NCI-H345 (cell line): ENCODE data around the gene SP1.
"Not testable (repeated sequence)": the region's sequence is repeated elsewhere in the genome, so short reads cannot be mapped to it uniquely, and the experiment has no call there.

Source experiments
- DNase-seq: peaks from one replicate; lab custom pipeline; 2025; lab: John Stamatoyannopoulos, UW

The SP1 gene

DNA sequence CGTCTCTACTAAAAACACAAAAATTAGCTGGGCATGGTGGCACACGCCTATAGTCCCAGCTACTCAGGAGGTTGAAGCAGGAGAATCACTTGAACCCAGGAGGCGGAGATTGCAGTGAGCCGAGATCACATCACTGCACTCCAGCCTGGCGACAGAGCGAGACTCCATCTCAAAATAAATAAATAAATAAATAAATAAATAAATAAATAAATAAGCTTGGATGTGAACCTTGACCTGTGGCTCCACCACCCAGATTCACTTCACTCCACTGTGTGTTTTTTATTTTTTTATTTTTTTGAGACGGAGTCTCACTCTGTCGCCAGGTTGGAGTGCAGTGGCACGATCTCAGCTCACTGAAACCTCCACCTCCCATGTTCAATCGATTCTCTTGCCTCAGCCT lies 18.3 kb upstream of the SP1 start:
- not testable (repeated sequence) for DNase-seq

DNA sequence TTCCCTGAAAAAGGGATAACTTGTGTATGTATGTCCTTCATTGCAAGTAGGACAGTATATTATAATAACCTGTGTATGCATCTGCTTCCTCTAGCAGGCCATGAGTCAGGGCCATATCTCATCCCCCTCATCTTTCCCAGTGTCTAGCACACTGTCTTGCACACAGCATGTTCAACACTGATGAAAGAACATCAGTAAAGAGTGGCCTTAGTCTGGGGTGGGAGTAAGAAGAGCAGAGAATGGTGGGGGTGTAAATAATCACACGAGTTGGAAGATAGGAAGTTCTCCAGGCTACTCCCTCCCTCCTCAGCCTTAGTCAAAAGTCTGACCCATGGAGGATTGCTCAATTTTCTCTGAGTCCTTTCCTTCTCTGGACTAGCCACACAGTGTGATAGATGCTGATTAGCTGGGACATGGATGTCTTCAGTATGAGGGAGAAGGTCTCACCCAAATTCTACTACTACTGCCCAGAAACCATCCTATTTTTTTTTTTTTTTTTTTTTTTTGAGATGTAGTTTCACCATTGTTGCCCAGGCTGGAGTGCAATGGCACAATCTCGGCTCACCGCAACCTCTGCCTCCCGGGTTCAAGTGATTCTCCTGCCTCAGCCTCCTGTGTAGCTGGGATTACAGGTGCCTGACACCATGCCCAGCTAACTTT lies 14.6 kb upstream of the SP1 start:
- DNase-seq = no peak

DNA sequence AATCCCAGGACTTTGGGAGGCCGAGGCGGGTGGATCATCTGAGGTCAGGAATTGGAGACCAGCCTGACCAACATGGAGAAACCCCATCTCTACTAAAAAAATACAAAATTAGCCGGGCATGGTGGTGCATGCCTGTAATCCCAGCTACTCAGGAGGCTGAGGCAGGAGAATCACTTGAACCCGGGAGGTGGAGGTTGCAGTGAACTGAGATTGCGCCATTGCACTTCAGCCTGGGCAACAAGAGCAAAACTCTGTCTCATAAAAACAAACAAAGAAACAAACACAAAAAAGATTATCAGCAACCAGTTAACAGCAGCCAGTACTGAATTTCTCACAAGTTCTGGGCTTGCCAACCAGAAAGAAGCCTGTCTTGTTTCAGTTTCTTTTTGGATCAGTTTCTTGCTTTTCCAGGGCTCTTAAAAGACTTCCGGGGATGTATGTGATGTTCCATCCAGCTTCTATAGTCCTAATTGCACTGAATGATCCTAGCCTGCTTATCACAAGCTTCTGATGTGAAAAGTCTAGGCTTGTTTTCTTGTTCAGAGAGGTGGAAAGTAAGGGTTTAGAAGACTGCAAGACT lies 6.3 kb upstream of the SP1 start:
- DNase-seq = not testable (repeated sequence)

DNA sequence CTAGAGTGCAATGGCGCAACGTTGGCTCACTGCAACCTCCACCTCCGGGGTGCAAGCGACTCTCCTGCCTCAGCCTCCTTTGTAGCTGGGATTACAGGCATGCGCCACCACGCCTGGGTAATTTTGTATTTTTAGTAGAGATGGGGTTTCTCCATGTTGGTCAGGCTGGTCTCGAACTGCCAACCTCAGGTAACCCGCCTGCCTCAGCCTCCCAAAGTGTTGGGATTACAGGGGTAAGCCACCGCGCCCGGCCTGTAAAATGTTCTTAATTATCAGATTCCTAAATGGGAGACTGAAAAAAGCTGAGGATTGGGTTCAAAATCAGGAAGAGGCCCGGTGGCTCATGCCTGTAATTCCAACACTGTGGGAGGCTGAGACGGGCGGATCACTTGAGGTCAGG lies 5.7 kb upstream of the SP1 start:
- not testable (repeated sequence) for DNase-seq

DNA sequence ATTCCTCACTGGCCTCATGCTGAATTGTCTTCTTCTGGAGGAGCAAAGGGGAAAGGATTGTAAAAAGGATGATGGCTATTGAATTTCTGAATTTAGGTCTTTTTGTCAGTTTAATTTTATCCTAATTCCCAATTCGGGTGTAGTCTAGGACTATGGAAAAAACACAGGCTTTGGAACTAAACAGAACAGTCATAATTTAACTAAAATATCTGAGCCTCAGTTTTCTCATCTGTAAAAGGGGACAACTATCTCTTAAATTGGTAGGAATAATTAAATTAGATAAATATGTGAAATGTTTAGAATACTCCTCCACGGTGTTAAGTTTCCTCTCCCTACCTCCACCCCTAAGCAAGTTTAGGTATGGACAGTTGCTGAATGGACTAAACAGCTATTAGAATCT lies 3.2 kb upstream of the SP1 start:
- DNase-seq = no peak

DNA sequence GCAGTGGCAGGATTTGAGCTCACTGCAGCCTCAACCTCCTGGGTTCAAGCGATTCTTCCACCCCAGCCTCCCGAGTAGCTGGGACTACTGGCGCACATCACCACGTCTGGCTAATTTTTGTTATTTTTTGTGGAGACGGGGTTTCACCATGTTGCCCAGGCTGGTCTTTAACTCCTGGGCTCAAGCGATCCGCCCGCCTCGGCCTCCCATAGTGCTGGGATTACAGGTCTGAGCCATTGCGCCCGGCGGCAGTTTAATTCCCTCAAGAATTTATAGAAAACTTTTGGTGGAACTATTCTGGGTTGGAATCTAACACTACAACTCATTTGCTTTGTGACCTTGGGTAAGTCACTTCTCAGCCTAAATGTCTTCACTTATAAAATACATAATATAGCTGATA lies 1.8 kb upstream of the SP1 start:
- DNase-seq = no peak

DNA sequence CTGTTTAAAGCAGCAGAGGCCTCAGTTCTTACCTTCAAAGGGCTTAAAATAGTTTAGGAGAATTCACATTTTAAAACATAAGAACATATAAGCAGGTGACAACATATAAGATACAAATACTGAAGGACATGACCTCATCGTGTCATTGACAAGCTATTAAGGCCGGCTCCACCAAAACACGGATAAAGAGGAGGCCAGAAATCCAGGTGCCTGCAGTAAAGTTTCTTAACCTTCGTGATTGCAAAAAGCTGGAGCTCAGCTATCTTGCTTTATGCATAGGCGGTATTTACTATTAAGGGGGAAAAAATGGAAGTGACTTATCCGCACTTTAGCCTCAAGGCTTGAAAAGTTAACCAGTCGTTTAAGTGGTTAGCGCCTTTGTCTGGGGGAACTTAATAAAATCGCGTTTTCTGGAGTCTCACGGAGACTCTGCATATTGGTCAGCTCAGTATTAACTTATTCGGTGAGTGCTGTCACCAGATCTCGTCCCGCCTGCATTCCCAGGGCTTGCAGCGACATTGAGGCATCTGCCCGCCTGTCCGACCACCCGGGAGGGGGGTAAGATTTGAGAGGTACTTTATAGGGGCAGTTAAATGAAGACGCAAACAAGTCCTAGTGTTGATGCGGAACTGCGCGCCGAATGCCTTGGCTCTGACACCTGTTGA lies 1.1 kb upstream of the SP1 start:
- DNase-seq = peak; percentile 21

DNA sequence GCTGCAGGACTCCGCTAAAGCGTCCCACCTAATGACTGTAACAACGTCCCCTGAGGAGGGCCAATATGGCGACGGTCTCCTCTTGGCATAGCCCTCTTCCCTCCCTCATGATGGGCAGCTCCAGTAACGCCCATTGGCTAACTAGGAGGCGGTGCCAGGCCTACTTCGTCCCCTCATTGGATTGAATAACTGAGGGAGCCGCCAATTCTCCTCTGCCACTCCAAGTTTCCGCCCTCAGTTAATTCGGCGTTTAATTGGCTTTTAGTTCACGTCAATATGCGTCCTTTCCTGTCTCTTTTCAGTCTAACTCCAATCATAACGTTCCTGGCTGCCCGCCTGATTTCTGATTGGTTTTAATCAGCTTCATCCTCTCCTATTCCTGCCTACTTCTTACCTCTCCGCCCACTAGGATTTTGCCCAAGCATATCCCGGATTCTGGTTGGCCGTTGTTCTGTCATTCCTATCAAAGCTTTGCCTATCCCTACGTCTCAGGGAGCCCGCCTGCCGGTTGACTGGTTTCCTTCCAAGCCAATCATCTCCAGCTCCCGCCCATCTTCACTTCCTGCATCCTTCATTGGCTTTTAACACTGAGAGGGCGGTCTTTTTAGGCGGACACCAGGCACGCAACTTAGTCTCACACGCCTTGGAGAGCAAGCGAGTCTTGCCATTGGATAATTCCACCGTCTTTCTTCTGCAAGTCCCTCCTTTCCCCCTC lies 430 bp upstream of the SP1 start:
- peak; percentile 100 for DNase-seq

DNA sequence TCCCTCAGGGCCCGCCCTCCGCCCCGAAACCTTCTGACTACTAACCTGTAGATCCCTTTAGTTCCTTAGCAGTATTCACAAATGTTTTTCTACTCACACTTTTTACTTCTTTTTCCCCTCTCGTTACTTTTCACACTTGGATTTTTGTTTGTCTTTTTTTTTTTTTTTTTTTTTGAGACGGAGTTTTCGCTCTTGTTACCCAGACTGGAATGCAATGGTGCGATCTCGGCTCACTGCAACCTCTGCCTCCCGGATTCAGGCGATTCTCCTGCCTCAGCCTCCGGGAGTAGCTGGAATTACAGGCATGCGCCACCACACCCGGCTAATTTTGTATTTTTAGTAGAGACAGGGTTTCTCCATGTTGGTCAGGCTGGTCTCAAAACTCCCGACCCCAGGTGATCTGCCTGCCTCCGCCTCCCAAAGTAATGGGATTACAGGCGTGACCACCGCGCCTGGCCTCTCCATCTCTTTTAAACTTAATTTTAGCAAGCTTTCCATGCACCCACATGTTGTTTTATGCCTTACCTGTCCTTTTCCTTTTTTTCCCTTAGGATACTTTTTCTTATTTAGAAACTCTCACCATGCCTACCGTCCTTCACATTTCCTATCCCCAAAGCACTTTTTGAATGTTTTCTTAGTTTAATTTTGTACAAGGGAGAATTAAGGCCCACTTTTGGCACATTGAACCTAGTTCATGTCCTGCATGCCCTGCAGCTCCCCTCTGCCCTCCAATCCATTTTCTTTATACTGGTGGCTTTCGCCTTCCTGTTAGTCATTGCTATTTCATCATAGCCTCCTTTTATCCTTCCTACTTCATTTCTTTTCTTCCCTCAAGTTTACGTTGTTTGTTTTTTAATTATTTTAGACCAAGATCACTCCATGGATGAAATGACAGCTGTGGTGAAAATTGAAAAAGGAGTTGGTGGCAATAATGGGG lies 1.1 kb downstream of the SP1 start:
- peak; percentile 34 for DNase-seq

DNA sequence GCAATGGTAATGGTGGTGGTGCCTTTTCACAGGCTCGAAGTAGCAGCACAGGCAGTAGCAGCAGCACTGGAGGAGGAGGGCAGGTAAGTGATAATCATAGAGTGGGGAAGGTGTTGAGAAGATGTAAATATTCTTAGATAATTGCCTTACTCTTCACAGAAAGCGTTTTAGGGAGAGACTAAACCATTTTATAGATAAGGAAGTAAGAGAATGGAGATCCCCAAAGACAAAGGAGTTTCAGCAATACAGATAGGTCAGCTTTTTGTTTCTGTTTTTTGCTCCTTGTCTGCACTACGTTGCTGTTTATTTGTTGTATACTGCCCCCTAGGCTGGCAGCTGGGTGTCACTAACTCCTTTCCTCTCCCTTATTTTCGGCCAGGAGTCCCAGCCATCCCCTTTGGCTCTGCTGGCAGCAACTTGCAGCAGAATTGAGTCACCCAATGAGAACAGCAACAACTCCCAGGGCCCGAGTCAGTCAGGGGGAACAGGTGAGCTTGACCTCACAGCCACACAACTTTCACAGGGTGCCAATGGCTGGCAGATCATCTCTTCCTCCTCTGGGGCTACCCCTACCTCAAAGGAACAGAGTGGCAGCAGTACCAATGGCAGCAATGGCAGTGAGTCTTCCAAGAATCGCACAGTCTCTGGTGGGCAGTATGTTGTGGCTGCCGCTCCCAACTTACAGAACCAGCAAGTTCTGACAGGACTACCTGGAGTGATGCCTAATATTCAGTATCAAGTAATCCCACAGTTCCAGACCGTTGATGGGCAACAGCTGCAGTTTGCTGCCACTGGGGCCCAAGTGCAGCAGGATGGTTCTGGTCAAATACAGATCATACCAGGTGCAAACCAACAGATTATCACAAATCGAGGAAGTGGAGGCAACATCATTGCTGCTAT lies 2.0 kb downstream of the SP1 start:
- DNase-seq = peak; percentile 22

DNA sequence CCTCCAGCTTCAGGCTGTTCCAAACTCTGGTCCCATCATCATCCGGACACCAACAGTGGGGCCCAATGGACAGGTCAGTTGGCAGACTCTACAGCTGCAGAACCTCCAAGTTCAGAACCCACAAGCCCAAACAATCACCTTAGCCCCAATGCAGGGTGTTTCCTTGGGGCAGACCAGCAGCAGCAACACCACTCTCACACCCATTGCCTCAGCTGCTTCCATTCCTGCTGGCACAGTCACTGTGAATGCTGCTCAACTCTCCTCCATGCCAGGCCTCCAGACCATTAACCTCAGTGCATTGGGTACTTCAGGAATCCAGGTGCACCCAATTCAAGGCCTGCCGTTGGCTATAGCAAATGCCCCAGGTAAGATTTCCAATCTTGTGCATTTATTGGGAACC lies 3.3 kb downstream of the SP1 start:
- no peak for DNase-seq

DNA sequence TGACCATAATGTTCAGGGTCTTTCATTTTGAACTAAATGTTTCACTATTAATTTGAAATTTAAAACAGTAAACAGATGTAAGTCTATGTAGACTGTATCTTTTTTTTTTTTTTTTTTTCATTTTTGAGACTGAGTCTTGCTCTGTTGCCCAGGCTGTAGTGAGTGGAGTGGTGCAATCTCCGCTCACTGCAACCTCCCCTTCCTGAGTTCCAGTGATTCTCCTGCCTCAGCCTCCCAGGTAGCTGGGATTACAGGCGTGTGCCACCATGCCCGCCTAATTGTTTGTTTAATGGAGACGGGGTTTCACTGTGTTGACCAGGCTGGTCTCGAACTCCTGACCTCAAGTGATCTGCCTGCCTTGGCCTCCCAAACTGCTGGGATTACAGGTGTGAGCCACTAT lies 6.4 kb downstream of the SP1 start:
- not testable (repeated sequence) for DNase-seq

DNA sequence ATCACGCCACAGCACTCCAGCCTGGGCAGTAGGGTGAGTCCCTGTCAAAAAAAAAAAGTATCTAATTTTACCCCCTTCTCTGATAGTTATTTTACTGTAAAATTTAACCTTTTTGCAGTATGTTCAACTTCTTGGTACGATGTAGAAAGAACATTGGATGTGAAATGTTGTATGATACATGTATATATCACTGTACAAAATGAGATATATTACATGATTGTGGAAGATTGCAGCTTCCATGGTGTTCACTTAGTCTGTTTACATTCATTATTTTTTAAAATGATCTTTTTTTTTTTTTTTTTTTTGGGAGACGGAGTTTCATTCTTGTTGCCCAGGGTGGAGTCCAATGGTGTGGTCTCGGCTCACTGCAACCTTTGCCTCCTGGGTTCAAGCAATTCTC lies 9.0 kb downstream of the SP1 start:
- no peak for DNase-seq

DNA sequence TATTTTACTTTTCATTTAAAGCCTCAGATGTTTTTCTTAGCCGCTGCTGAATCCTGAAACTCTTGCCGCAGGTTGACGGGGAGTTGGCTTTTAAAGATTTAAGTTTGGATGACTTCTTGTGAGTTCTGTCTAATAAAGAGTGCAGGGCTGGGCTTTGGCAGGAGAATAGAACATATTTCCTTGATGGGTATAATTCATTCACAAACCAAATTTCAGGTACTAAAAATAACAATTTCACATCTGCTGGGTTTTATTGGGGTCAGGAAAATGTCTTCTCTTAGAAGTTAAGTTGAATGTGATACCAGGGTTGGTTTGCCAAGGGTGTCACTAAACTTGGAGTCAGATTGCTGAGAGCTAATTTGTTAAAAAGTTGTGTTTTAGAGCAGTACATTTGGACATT lies 9.7 kb downstream of the SP1 start:
- no peak for DNase-seq

DNA sequence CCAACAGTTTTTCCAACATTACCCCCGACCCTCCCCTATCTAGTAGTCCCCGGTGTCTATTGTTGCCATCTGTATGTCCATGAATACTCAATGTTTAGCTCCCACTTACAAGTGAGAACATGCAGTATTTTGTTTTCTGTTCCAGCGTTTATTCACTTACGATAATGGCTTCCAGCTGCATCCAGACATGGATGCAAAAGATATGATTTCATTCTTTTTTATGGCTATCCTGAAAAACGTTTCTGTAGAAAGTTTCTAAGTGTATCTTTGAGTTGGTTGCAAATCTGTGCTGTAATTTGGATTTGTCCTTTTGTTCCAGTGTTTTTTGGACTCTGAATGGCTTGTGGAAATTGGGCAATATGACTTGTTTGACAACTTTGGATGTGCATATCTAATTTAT lies 11.7 kb downstream of the SP1 start:
- DNase-seq = no peak

DNA sequence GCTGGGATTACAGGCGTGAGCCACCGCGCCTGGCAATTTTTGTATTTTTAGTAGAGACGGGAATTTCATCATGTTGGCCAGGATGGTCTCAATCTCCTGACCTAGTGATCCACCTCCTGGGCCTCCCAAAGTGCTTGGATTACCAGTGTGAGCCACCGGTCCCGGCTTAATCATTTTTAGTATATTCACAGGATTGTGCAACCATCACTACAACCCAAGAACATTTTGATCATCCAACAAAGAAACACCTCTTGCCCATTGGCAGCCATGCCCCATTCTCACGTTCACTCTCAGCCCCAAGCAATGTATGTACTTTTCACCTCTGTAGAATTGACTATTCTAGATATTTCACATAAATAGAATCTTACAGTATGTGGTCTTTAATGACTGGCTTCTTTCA lies 19.9 kb downstream of the SP1 start:
- no peak for DNase-seq

DNA sequence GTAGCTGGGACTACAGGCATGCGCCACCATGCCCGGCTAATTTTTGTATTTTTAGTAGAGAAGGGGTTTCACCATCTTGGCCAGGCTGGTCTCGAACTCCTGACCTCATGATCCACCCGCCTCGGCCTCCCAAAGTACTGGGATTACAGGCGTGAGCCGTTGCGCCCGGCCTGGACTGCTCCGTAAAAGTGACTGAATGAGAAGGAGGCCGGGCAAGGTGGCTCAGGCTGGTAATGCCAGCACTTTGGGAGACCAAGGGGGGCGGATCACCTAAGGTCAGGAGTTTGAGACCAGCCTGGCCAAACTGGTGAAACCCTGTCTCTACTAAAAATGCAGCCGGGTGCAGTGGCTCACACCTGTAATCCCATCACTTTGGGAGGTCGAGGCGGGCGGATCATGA lies 22.4 kb downstream of the SP1 start:
- not testable (repeated sequence) for DNase-seq

DNA sequence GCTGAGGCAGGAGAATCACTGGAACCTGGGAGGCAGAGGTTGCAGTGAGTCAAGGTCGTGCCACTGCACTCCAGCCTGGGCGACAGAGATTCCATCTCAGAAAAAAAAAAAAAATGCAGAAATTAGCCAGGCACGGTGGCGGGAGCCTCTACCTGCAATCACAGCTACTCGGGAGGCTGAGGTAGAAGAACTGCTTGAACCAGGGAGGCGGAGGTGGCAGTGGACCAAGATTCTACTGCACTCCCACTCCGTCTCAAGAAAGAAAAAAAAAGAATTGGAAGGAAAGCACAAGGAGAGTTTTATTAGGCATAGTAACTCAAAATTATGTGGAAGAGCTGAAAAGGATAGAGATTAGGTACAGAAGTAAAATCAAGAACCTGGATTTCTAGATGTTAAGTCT lies 22.9 kb downstream of the SP1 start:
- no peak for DNase-seq

DNA sequence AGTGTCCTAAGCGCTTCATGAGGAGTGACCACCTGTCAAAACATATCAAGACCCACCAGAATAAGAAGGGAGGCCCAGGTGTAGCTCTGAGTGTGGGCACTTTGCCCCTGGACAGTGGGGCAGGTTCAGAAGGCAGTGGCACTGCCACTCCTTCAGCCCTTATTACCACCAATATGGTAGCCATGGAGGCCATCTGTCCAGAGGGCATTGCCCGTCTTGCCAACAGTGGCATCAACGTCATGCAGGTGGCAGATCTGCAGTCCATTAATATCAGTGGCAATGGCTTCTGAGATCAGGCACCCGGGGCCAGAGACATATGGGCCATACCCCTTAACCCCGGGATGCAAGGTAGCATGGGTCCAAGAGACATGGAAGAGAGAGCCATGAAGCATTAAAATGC lies 31.0 kb downstream of the SP1 start:
- DNase-seq = no peak

DNA sequence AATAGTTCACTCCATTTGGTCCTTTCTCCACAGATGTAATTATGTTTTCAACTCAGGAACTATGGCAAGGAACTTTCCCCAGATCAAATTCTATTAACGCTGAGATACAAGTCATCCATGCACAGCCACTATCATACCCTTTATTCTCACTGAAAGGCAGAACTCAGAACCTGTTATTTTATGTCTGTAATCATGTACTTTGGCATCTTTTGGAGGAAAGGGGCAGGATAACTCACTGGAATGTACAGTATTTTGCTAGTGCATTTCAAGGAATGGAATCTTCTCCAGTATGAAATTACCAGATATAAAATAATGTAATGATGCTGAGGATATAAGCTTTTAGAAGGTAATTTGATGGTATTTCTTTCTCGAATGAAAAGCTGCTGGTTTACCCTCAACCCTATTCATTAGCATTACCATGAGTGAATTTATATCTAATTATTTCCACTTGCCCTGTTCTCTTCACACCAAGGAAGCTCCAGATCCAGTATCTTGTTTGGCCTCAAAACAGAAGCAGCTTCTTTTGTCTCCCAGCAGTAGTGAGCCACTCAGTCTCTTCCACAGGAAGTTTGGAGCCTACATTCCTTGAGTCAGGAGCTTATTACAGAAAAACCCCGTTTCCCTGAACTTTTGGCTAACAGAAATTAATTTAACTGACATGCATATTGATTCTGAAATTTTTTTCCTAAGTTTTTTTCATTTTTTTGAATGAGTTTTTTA lies 33.7 kb downstream of the SP1 start:
- DNase-seq = no peak
